C4-2B (cell line): Measurements from ENCODE around the gene FAXC.
A peak's percentile ranks its signal among the peaks of the same experiment; 100 is the strongest.
"Not testable (repeated sequence)": the region's sequence is repeated elsewhere in the genome, so short reads cannot be mapped to it uniquely, and the experiment has no call there.

Experiments used
- H3K27ac ChIP-seq: fragments of 450-650 bp; 2 replicates; pipeline ENCODE4 v1.5.1; 2017
- CTCF ChIP-seq: fragments of 450-650 bp; conservative IDR thresholded peaks from 2 replicates; pipeline ENCODE4 v1.5.1; 2017; ENCODE audit warnings: mild to moderate bottlenecking
- ZFX ChIP-seq: fragments of 450-650 bp; IDR thresholded peaks from 2 replicates; pipeline ENCODE4 v1.6.1; 2017

FAXC gene

GRCh38 chr6:99287523-99287922 lies 62.0 kb downstream of the FAXC start:
- TF ChIP-seq ZFX (no peak), CTCF (no peak)

DNA sequence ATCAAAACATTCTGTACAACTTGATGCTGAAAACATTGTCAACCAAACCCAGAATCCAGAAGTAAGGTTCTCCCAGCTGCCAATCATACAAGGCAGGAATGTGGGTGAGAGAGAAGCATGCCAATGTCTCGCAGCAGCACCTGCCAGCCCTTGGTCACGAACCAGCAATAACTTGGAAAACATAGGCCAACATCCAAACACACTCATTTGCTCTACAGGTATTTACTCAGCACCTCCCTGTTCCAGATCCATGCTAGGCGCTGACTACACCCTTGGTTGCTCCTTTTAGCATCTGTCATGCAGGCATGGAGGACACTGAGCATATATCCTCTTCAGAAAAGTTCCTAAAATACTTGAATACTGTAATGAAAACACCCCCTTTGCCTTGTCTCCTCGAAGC lies 63.6 kb downstream of the FAXC start:
- H3K27ac ChIP-seq, result no peak overlapping the region
- no peak for TF ChIP-seq CTCF
- no peak for TF ChIP-seq ZFX

More at GRCh38 chr6:99287523-99287922, 62.0 kb downstream of the FAXC start:
- no peak overlapping the region for H3K27ac ChIP-seq

GRCh38 chr6:99282479-99283062 lies 66.9 kb downstream of the FAXC start:
- TF ChIP-seq CTCF, result peak; percentile 73
- no peak for TF ChIP-seq ZFX
- H3K27ac ChIP-seq, result no peak overlapping the region

GRCh38 chr6:99276747-99277146 lies 72.7 kb downstream of the FAXC start:
- H3K27ac ChIP-seq, result no peak overlapping the region
- TF ChIP-seq ZFX (no peak), CTCF (no peak)

DNA sequence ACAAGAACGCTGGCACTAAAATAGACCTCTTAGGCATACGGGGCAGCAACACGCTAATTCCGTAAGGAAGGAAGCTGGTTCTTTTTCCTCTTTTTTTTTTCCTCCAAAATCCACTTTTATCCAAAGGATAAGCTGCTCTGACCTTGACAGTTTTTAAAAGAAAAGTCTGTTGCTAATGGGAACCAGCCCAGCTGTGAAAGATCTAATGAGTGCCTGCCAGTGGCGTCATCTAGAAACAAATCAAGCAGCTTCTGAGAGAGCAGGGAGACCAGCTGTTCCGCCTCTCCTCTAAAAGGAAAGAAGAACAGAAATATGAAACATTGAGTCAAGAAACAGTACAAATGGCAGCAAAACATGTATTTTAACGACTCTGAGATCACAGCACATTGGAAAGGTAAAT lies 78.6 kb downstream of the FAXC start:
- no peak for TF ChIP-seq CTCF
- TF ChIP-seq ZFX, result no peak
- H3K27ac ChIP-seq, result no peak overlapping the region

- no peak for TF ChIP-seq ZFX
- no peak for TF ChIP-seq CTCF
- H3K27ac ChIP-seq, result no peak overlapping the region
Measured at GRCh38 chr6:99270030-99270429, 79.4 kb downstream of the FAXC start.

GRCh38 chr6:99269207-99269606 lies 80.3 kb downstream of the FAXC start:
- TF ChIP-seq CTCF (no peak), ZFX (no peak)
- no peak overlapping the region for H3K27ac ChIP-seq

DNA sequence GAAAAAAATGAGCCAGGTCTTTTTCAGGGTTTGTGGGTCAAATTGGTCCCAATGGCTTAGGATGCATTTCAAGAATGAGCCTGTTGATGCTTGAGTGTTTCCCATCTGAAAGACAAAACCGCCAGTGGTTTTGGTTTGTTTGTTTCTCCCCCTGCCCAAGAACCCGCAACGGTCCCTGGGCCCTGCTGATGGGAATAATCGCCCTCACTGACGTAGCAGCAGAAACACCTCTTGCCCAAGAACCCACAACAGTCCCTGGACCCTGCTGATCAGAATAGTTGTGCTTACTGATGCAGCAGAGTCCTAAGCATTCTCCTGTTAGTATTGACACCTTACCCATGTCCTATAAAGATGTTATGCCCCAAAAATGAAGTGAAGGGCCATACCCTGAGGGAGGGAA lies 82.5 kb downstream of the FAXC start:
- not testable (repeated sequence) for H3K27ac ChIP-seq

GRCh38 chr6:99265447-99265846 lies 84.0 kb downstream of the FAXC start:
- not testable (repeated sequence) for H3K27ac ChIP-seq
